Heart left ventricle (tissue), 16 donors: Measurements from ENCODE around the gene DCUN1D3. TPM values are rescaled to one million over a fixed set of nuclear protein-coding genes. Genes with fewer than 3 reads are reported as not detected.

ENCODE experiments used
- ATAC-seq, 4 donors: fragments of 200-7000 bp; cut with Tn5 transposase; one replicate each; pipeline ENCODE4 v1.9.1; 2020 to 2022; ENCODE audit warnings: moderate library complexity in 4 of 4, mild to moderate bottlenecking in 3 of 4, moderate number of reproducible peaks in 1 of 4
- DNase-seq, 5 donors: peaks; one replicate each; pipeline ENCODE4 v3.0.0-alpha.2; 2020
- H3K27ac ChIP-seq, 12 donors: fragments of 200-600 bp; sonication (generic) in 4 of 12; one replicate each; pipeline versions ENCODE4 v1.5.0 to v1.8.0; 2016 to 2022; ENCODE audit warnings: mild to moderate bottlenecking in 2 of 12
- H3K27me3 ChIP-seq, 9 donors: fragments of 200-600 bp; sonication (generic) in 2 of 9; one replicate each; pipeline versions ENCODE4 v1.5.1 to v1.8.0; 2016 to 2022; ENCODE audit warnings: mild to moderate bottlenecking in 3 of 9
- H3K36me3 ChIP-seq, 9 donors: fragments of 200-600 bp; sonication (generic) in 2 of 9; one replicate each; pipeline versions ENCODE4 v1.5.0 to v1.8.0; 2018 to 2022; ENCODE audit warnings: mild to moderate bottlenecking in 2 of 9
- H3K4me1 ChIP-seq, 12 donors: fragments of 200-600 bp; sonication (generic) in 4 of 12; one replicate each; pipeline versions ENCODE4 v1.5.0 to v1.8.0; 2016 to 2022; ENCODE audit warnings: mild to moderate bottlenecking in 3 of 12
- H3K4me3 ChIP-seq, 12 donors: fragments of 200-600 bp; sonication (generic) in 4 of 12; one replicate each; pipeline versions ENCODE4 v1.5.0 to v1.8.0; 2017 to 2022; ENCODE audit warnings: mild to moderate bottlenecking in 9 of 12, moderate library complexity in 4 of 12
- H3K9me3 ChIP-seq, 12 donors: fragments of 200-600 bp; sonication (generic) in 4 of 12; one replicate each; pipeline versions ENCODE4 v1.5.0 to v1.8.0; 2016 to 2022; ENCODE audit warnings: mild to moderate bottlenecking in 1 of 12
- POLR2A ChIP-seq, 2 donors: fragments of 450-650 bp; IDR thresholded peaks; one replicate each; pipeline ENCODE4 v1.6.1; 2017; ENCODE audit warnings: antibody characterized with exemption in 2 of 2, mild to moderate bottlenecking in 2 of 2, moderate library complexity in 2 of 2
- WGBS, 4 donors: extraction: QIAGEN DNeasy Blood & Tissue Kit in 2 of 4; methylation state at CpG; one replicate each; pipeline versions ENCODE4 v1.1.5 to v1.1.7; 2013 to 2018; 5-methylcytosine and 5-hydroxymethylcytosine counted together
- intact Hi-C, 10 donors: fragments of 100-400 bp; cut with DNase I; formaldehyde crosslinking; loops; one replicate each; pipeline versions ENCODE4 v1.11.1 to v1.14.2; 2022
- polyA plus RNA-seq, 2 donors: library from polyadenylated mRNA; stranded (reverse); fragments of 200-250 nt; gene quantifications; one replicate each; pipeline ENCODE4 v1.2.3, GENCODE V29; 2013
- total RNA-seq, 9 donors: library from RNA; depleted of rRNA in 2 of 9; stranded (reverse); fragments of >200 nt in 2 of 9; fragmentation: NEBNext Ultra II Directional in 3 of 9; extraction: Animal tissue kit (Norgen Biotek cat#: 25700) in 3 of 9; gene quantifications; one replicate each; pipeline versions ENCODE4 v1.1.0 to v1.2.4, GENCODE V29; 2016 to 2023
- TF ChIP-seq, protein P1 (sequence below), 12 donors: fragments of 200-600 bp; sonication (generic) in 4 of 12; IDR thresholded peaks; one replicate each; pipeline versions ENCODE4 v1.5.0 to v1.8.0; 2018 to 2022; ENCODE audit warnings: antibody characterized with exemption in 12 of 12, mild to moderate bottlenecking in 5 of 12
- donor health status: ischemic (EF 13 %, LVEDD 7.1; RV severe dilation, severe dysfunction).
- donor health status: healthy with polysubstance abuse.
- donor health status: DM: no; HTN: yes; CAD: no.
- donor health status: DM: no; HTN: no; CAD: no.
- donor health status: ischemic (EF 25% LVEDD 6.9; RV normal size, moderate dysfunction).
- donor health status: ischemic (EF 25% LVEDD 5.7; RV mildly dilated, moderate dysfunction).
- donor health status: healthy.
- donor health status: DM: yes; HTN: yes; CAD: no.
- donor health status: ischemic (EF 35%, LVEDD 5.7; RV mildly dilated, moderate dysfunction).
- donor health status: nonischemic (EF 11% LVEDD 7.7; RV severe dilation, severe dysfunction).
- donor health status: DM: yes; HTN: yes; CAD: no.
- donor health status: PGD.
- donor health status: ischemic (EF 29% LVEDD 5.4; RV normal size, mild dysfunction).
- donor health status: nonischemic (EF 23%, LVEDD 6.1; RV moderate dilation, normal function).

DCUN1D3 gene
- total and polyA plus RNA-seq, 11 donors: 2.6 to 21.4 (median 11.0) TPM

DNA sequence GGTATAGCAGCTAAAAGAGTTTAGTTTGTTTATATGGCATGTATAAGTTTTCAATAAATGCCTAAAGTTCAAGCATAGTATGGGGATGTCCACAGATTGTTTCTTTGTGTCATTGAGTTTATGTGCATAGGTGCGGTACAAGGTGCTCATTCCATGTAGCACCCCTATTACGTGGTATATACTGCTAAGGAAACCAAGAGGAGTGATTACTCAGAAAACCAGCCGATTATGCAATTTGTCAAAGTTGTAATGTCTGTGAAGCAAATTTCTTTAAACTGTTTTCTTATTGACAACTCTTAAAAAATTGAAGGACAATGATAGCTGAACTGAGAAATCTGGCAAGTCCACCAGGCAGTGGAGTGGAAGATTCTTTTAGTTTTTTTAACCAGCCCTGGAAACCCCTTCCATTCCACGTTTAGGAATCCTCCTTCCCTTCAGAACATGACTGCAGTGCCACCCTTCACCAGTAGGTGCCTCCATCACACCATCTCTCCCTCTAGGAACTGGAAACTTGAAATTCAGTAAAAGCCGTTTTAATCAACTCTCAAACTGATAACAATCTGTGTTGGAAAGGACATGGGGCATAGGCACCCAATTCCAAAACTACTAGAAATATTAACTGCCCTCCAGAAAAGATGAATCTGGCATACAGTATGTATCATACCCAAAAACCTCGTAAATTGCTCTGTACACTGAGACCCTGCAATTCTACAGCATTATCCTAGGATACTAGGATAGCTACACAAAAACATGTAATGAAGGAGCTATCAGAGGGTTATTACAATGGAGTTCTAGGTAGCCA, 50.4 kb downstream of the DCUN1D3 start:
- TF ChIP-seq POLR2A (IDR thresholded peaks at IDR 0.05): no peak
- TF ChIP-seq, protein P1, sequence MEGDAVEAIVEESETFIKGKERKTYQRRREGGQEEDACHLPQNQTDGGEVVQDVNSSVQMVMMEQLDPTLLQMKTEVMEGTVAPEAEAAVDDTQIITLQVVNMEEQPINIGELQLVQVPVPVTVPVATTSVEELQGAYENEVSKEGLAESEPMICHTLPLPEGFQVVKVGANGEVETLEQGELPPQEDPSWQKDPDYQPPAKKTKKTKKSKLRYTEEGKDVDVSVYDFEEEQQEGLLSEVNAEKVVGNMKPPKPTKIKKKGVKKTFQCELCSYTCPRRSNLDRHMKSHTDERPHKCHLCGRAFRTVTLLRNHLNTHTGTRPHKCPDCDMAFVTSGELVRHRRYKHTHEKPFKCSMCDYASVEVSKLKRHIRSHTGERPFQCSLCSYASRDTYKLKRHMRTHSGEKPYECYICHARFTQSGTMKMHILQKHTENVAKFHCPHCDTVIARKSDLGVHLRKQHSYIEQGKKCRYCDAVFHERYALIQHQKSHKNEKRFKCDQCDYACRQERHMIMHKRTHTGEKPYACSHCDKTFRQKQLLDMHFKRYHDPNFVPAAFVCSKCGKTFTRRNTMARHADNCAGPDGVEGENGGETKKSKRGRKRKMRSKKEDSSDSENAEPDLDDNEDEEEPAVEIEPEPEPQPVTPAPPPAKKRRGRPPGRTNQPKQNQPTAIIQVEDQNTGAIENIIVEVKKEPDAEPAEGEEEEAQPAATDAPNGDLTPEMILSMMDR (IDR thresholded peaks at IDR 0.05): peak; percentile 93 to 99 (median 98)
- Histone ChIP-seq H3K4me3 (no peak overlapping the region), H3K4me1 (peaks cover 9 to 65% (median 46%) of the 10 kb centered on the region in 12 donors), H3K9me3 (no peaks in the 10 kb centered on the region), H3K36me3 (peaks cover 0 to 12% (median 0%) of the 10 kb centered on the region in 9 donors), H3K27ac (peak overlapping the region; percentile 53 to 88 (median 79)), H3K27me3 (no peaks in the 10 kb centered on the region)
- ATAC-seq: peak in 1 of 4 donors; percentile 32
- intact Hi-C loops: loop anchor here (1.0 to 10.0 kb wide), 18 partner anchors 42 to 445 kb away; partner anchors contain the start of genes DCUN1D3 (in 6 of the 10), LYRM1 (in 6 of the 10), ERI2 (in 3 of the 10) and REXO5 (in 3 of the 10)
- DNase-seq: peak; percentile 45 to 67 (median 60)
- WGBS, 4 donors: 43 to 56% (median 48%) methylated on average over 6 of the region's 6 CpGs

DNA sequence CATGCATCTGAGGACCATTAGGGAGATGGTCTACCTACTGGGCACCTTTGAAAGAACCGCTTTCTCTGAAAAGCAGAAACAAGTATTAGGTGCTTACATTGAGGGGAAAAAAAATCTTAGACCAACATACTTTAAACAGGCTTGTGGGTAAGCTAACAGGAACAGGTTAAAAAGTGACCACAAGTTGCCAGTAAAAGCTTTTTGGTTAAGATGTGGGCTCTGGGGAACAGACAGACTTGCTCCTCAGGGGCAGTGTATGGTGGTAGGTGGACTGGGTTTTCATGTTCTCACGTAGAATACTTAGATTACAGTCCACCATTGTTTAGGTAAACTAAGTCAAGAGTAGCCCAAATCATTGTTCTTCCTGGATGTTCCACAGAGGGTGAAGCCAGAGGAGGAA, 52.6 kb downstream of the DCUN1D3 start:
- Histone ChIP-seq H3K9me3 (no peaks in the 10 kb centered on the region), H3K27me3 (no peaks in the 10 kb centered on the region), H3K4me1 (peaks cover 6 to 50% (median 33%) of the 10 kb centered on the region in 12 donors), H3K4me3 (no peak overlapping the region), H3K36me3 (peaks cover 0 to 6% (median 0%) of the 10 kb centered on the region in 9 donors), H3K27ac (no peak overlapping the region)
- WGBS, 4 donors: 78 to 98% (median 94%) methylated on average over 2 of the region's 2 CpGs
- no peak for ATAC-seq
- no peak for DNase-seq
- intact Hi-C loops: loop anchor here in 4 of 10 donors (5.0 to 10.0 kb wide), 5 partner anchors 40 to 305 kb away; partner anchors contain the start of genes DNAH3 (in 1 of the 4), ERI2 (in 1 of the 4) and REXO5 (in 1 of the 4)
- TF ChIP-seq POLR2A (IDR thresholded peaks at IDR 0.05): no peak
- TF ChIP-seq, protein P1 (IDR thresholded peaks at IDR 0.05): no peak

DNA sequence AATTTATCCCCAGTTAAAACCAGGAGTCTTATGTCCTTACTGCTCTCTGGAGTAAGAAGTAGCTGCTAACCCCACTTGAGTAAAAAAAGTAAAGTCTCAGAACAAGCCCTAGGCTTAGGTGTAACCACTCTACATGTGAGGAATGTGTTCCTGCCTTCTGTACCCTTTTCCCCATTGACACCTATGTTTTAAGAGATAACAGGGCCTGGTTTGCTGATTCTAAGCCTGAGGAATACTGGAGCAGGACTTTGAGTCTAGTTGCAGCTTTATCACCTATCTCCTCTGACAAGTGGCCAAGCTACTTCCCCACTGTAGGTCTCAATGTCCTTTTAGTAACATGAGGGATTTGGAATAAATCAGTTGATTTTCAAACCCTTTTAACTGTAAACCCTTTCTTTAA, 53.6 kb downstream of the DCUN1D3 start:
- no peak overlapping the region for H3K4me3 ChIP-seq
- H3K36me3 ChIP-seq: peaks cover 0 to 6% (median 0%) of the 10 kb centered on the region in 9 donors
- DNase-seq (no peak), ATAC-seq (no peak)
- intact Hi-C loops: loop anchor here in 4 of 10 donors (5.0 to 10.0 kb wide), 5 partner anchors 39 to 306 kb away; partner anchors contain the start of genes DNAH3 (in 1 of the 4), ERI2 (in 1 of the 4) and REXO5 (in 1 of the 4)
- no peaks in the 10 kb centered on the region for H3K27me3 ChIP-seq
- H3K27ac ChIP-seq: peak overlapping the region in 2 of 12 donors; percentile 24 to 38
- H3K4me1 ChIP-seq: peaks cover 0 to 40% (median 23%) of the 10 kb centered on the region in 12 donors
- TF ChIP-seq, protein P1 (IDR thresholded peaks at IDR 0.05): no peak
- TF ChIP-seq POLR2A (IDR thresholded peaks at IDR 0.05): no peak
- no peaks in the 10 kb centered on the region for H3K9me3 ChIP-seq

DNA sequence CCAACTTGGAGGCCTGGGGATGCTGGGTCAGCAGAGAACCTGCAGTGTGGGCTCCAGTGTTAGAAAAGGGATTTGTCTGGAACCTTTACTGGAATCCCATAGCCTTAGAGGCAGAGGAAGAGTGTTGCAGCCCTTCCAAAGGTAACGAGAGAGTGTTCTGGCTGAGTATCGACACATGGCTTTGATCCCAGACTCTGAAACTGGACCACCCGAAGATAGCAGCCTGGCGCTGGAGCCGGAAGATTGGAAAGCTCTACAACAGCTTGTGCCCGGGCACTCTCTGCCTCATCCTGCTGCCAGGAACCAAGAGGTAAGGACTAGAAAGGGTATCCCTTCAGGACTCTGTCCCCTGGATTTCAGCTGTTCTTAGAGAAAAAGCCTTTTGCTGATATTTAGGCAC, 54.1 kb downstream of the DCUN1D3 start:
- peak overlapping the region in 3 of 12 donors; percentile 24 to 38 (median 27) for H3K27ac ChIP-seq
- 53 to 82% (median 58%) methylated on average over 6 of the region's 6 CpGs for WGBS, 4 donors
- peak; percentile 18 to 71 (median 60) for DNase-seq

More for the DNA sequence above, 54.1 kb downstream of the DCUN1D3 start:
- TF ChIP-seq, protein P1 (IDR thresholded peaks at IDR 0.05): no peak
- no peak for TF ChIP-seq POLR2A (IDR thresholded peaks at IDR 0.05)
- H3K9me3 ChIP-seq: no peaks in the 10 kb centered on the region
- ATAC-seq: peak; percentile 68 to 91 (median 74)
- intact Hi-C loops: loop anchor here in 4 of 10 donors (5.0 to 10.0 kb wide), 5 partner anchors 39 to 306 kb away; partner anchors contain the start of genes DNAH3 (in 1 of the 4), ERI2 (in 1 of the 4) and REXO5 (in 1 of the 4)
- peaks cover 0 to 6% (median 0%) of the 10 kb centered on the region in 9 donors for H3K36me3 ChIP-seq
- peaks cover 0 to 35% (median 18%) of the 10 kb centered on the region in 12 donors for H3K4me1 ChIP-seq
- H3K27me3 ChIP-seq: no peaks in the 10 kb centered on the region
- H3K4me3 ChIP-seq: no peak overlapping the region
